HG03442 (cell line): ENCODE measurements around the gene HECA.
"Not testable (repeated sequence)": the region's sequence is repeated elsewhere in the genome, so short reads cannot be mapped to it uniquely, and the experiment has no call there.

Experiments
- ATAC-seq: cut with Tn5 transposase; IDR thresholded peaks from one replicate; pipeline ENCODE4 v1.9.1; 2021; ENCODE audit warnings: mild to moderate bottlenecking, moderate library complexity; ENCODE audit not compliant: unreplicated experiment

Gene HECA

GRCh38 chr6:139135578-139136545, 982 bp downstream of the HECA start:
- ATAC-seq, result peak; percentile 29

- no peak for ATAC-seq
Measured at GRCh38 chr6:139137706-139138105, 2.8 kb downstream of the HECA start.

GRCh38 chr6:139140854-139141253, 6.0 kb downstream of the HECA start:
- ATAC-seq, result not testable (repeated sequence)

- no peak for ATAC-seq
Measured at GRCh38 chr6:139142262-139142661, 7.4 kb downstream of the HECA start.

GRCh38 chr6:139143111-139143510, 8.2 kb downstream of the HECA start:
- no peak for ATAC-seq

- ATAC-seq, result no peak
Measured at GRCh38 chr6:139144490-139145085, 9.7 kb downstream of the HECA start.

GRCh38 chr6:139145661-139146060, 10.8 kb downstream of the HECA start:
- no peak for ATAC-seq

GRCh38 chr6:139146317-139146726, 11.4 kb downstream of the HECA start:
- peak; percentile 38 for ATAC-seq

- ATAC-seq, result no peak
Measured at GRCh38 chr6:139147628-139148027, 12.7 kb downstream of the HECA start.

- no peak for ATAC-seq
Measured at GRCh38 chr6:139148557-139149235, 13.8 kb downstream of the HECA start.

GRCh38 chr6:139149383-139149782, 14.5 kb downstream of the HECA start:
- no peak for ATAC-seq

GRCh38 chr6:139150920-139151319, 16.0 kb downstream of the HECA start:
- ATAC-seq, result no peak

- ATAC-seq, result no peak
Measured at GRCh38 chr6:139151425-139152087, 16.7 kb downstream of the HECA start.

GRCh38 chr6:139152088-139152891, 17.4 kb downstream of the HECA start:
- no peak for ATAC-seq

- no peak for ATAC-seq
Measured at GRCh38 chr6:139152892-139153271, 18.0 kb downstream of the HECA start.

GRCh38 chr6:139153855-139154254, 19.0 kb downstream of the HECA start:
- no peak for ATAC-seq

GRCh38 chr6:139154881-139155547, 20.1 kb downstream of the HECA start:
- no peak for ATAC-seq

GRCh38 chr6:139156102-139156501, 21.2 kb downstream of the HECA start:
- no peak for ATAC-seq

GRCh38 chr6:139156551-139156950, 21.7 kb downstream of the HECA start:
- no peak for ATAC-seq

- ATAC-seq, result not testable (repeated sequence)
Measured at GRCh38 chr6:139157086-139157485, 22.2 kb downstream of the HECA start.
